WTC11 (cell line): ENCODE measurements around the gene RAD51D. TPM values are rescaled to one million over a fixed set of nuclear protein-coding genes. Genes with fewer than 3 reads are reported as not detected.
"Not testable (repeated sequence)": the region's sequence is repeated elsewhere in the genome, so short reads cannot be mapped to it uniquely, and the experiment has no call there.

Experiments
- ATAC-seq: fragments of 200-7000 bp; cut with Tn5 transposase; 2 replicates; pipeline ENCODE4 v1.10.0; 2021; ENCODE audit warnings: mild to moderate bottlenecking, moderate library complexity
- CTCF ChIA-PET: fragments of 300-600 bp; sonication (Branson Sonifier 250); formaldehyde crosslinking; loops from one replicate; lab custom pipeline; 2021; ENCODE audit warnings: antibody characterized with exemption; lab: Charles Lee
- POLR2A ChIA-PET: fragments of 350-600 bp; sonication (Branson Sonifier 250); formaldehyde crosslinking; loops from one replicate; lab custom pipeline; 2021; ENCODE audit warnings: antibody characterized with exemption; lab: Charles Lee
- DNase-seq: peaks from one replicate; pipeline ENCODE4 v3.0.0; 2021; ENCODE audit warnings: low spot score
- H3K27ac Mint-ChIP-seq: 2 replicates; pipeline ENCODE4 v1.8.0; 2021; ENCODE audit warnings: mixed read lengths
- H3K27me3 Mint-ChIP-seq: 2 replicates; pipeline ENCODE4 v1.8.0; 2021; ENCODE audit warnings: low read depth, mild to moderate bottlenecking, moderate library complexity, mixed read lengths
- H3K36me3 Mint-ChIP-seq: 2 replicates; pipeline ENCODE4 v1.8.0; 2021; ENCODE audit warnings: mixed read lengths
- H3K4me1 Mint-ChIP-seq: 2 replicates; pipeline ENCODE4 v1.8.0; 2022; ENCODE audit warnings: mixed read lengths
- H3K4me3 Mint-ChIP-seq: 2 replicates; pipeline ENCODE4 v1.8.0; 2021; ENCODE audit warnings: mild to moderate bottlenecking, moderate library complexity, mixed read lengths
- H3K9me3 Mint-ChIP-seq: 2 replicates; pipeline ENCODE4 v1.8.0; 2021; ENCODE audit warnings: mixed read lengths
- AFF4 ChIP-seq: sonication (generic); formaldehyde crosslinking; IDR thresholded peaks from 2 replicates; pipeline ENCODE4 v1.8.1; 2023; ENCODE audit warnings: mild to moderate bottlenecking, missing genetic modification reagents, borderline replicate concordance
- ARID4B ChIP-seq: sonication (generic); formaldehyde crosslinking; IDR thresholded peaks from 2 replicates; pipeline ENCODE4 v1.8.0; 2023; ENCODE audit warnings: missing genetic modification reagents, mild to moderate bottlenecking, borderline replicate concordance
- ATF2 ChIP-seq: sonication (generic); formaldehyde crosslinking; IDR thresholded peaks from 2 replicates; pipeline ENCODE4 v1.8.1; 2022; ENCODE audit warnings: low read depth, missing genetic modification reagents, borderline replicate concordance
- E2F1 ChIP-seq: sonication (generic); formaldehyde crosslinking; IDR thresholded peaks from 2 replicates; pipeline ENCODE4 v1.8.0; 2022; ENCODE audit warnings: mild to moderate bottlenecking, missing genetic modification reagents
- ESRRA ChIP-seq: sonication (generic); formaldehyde crosslinking; IDR thresholded peaks from 2 replicates; pipeline ENCODE4 v1.8.1; 2022; ENCODE audit warnings: mild to moderate bottlenecking, missing genetic modification reagents, borderline replicate concordance
- FOXJ3 ChIP-seq: sonication (generic); formaldehyde crosslinking; IDR thresholded peaks from 2 replicates; pipeline ENCODE4 v1.9.0; 2021; ENCODE audit warnings: missing genetic modification reagents, mild to moderate bottlenecking, borderline replicate concordance
- FOXP1 ChIP-seq: sonication (generic); formaldehyde crosslinking; IDR thresholded peaks from 2 replicates; pipeline ENCODE4 v1.8.0; 2022; ENCODE audit warnings: missing genetic modification reagents, mild to moderate bottlenecking, moderate library complexity, borderline replicate concordance
- MXD4 ChIP-seq: fragments of 250-450 bp; sonication (Bioruptor Pico); IDR thresholded peaks from 2 replicates; pipeline ENCODE4 v1.8.0; 2021; ENCODE audit warnings: mild to moderate bottlenecking, moderate library complexity, borderline replicate concordance
- MYBL2 ChIP-seq: sonication (generic); formaldehyde crosslinking; IDR thresholded peaks from 2 replicates; pipeline ENCODE4 v1.8.1; 2023; ENCODE audit warnings: mild to moderate bottlenecking, moderate library complexity, missing genetic modification reagents
- NFATC4 ChIP-seq: fragments of 250-450 bp; sonication (Bioruptor Pico); IDR thresholded peaks from 2 replicates; pipeline ENCODE4 v1.9.0; 2021; ENCODE audit warnings: mild to moderate bottlenecking
- NFYB ChIP-seq: sonication (generic); formaldehyde crosslinking; conservative IDR thresholded peaks from 2 replicates; pipeline ENCODE4 v1.8.0; 2022; ENCODE audit warnings: low read depth, missing genetic modification reagents
- NR1H2 ChIP-seq: sonication (generic); formaldehyde crosslinking; IDR thresholded peaks from 2 replicates; pipeline ENCODE4 v1.9.0; 2021; ENCODE audit warnings: mild to moderate bottlenecking, moderate library complexity, missing genetic modification reagents
- STAT6 ChIP-seq: sonication (generic); formaldehyde crosslinking; conservative IDR thresholded peaks from 2 replicates; pipeline ENCODE4 v1.8.1; 2023; ENCODE audit warnings: mild to moderate bottlenecking, low read depth, missing genetic modification reagents, moderate library complexity
- ZNF219 ChIP-seq: sonication (generic); formaldehyde crosslinking; IDR thresholded peaks from 2 replicates; pipeline ENCODE4 v1.8.0; 2023; ENCODE audit warnings: missing genetic modification reagents, mild to moderate bottlenecking, borderline replicate concordance
- ZNF317 ChIP-seq: sonication (generic); formaldehyde crosslinking; IDR thresholded peaks from 2 replicates; pipeline ENCODE4 v1.8.1; 2023; ENCODE audit warnings: low read depth, mild to moderate bottlenecking, moderate library complexity, missing genetic modification reagents, borderline replicate concordance
- ZNF425 ChIP-seq: fragments of 250-450 bp; sonication (Bioruptor Pico); conservative IDR thresholded peaks from 2 replicates; pipeline ENCODE4 v1.9.0; 2021; ENCODE audit warnings: mild to moderate bottlenecking
- total RNA-seq: library from RNA; stranded (reverse); gene quantifications from 3 replicates; pipeline ENCODE4 v1.2.3, GENCODE V29; 2021

The RAD51D gene
- total RNA-seq, 1 experiment from 2014 or later = 15.0 TPM

- no peak for TF ChIP-seq ZNF219 (CRISPR knock-in tag)
- no peak for TF ChIP-seq NR1H2 (CRISPR knock-in tag)
- TF ChIP-seq E2F1 (CRISPR knock-in tag) = no peak
- TF ChIP-seq FOXP1 (CRISPR knock-in tag) = no peak
- TF ChIP-seq ESRRA (CRISPR knock-in tag) = no peak
These were observed 1.7 kb downstream of the RAD51D start (continued) for GRCh38 chr17:35117984-35118383.

- H3K27ac Mint-ChIP-seq = 0 out of 2 replicates have a peak overlapping the region, but pooled peaks have one; percentile 30
- no peak for TF ChIP-seq ZNF317 (CRISPR knock-in tag)
- TF ChIP-seq NFATC4 (CRISPR knock-in tag) = no peak
- no peak for TF ChIP-seq STAT6 (CRISPR knock-in tag)
- TF ChIP-seq ATF2 = no peak
- no peak for TF ChIP-seq ZNF425
- no peak for TF ChIP-seq MXD4 (CRISPR knock-in tag)
- no peak for TF ChIP-seq NFYB (CRISPR knock-in tag)
- no peak for TF ChIP-seq MYBL2 (CRISPR knock-in tag)
- TF ChIP-seq NR1H2 (CRISPR knock-in tag) = no peak
- TF ChIP-seq FOXJ3 = no peak
- TF ChIP-seq AFF4 (CRISPR knock-in tag) = no peak
- TF ChIP-seq ARID4B (CRISPR knock-in tag) = no peak
- no peak overlapping the region for H3K4me3 Mint-ChIP-seq
- ATAC-seq (peak; percentile 16), DNase-seq (no peak)
- peaks cover 17% of the 10 kb centered on the region for H3K4me1 Mint-ChIP-seq
- H3K36me3 Mint-ChIP-seq = 0 out of 2 replicates have a peak, but pooled peaks cover 5% of the 10 kb centered on the region
- no peaks in the 10 kb centered on the region for H3K9me3 Mint-ChIP-seq
- CTCF ChIA-PET = interaction anchor here (1.4 to 1.7 kb wide), 2 partner anchors 27 to 422 kb away, joined by 4 read pairs; no protein-coding TSS in a partner anchor
- H3K27me3 Mint-ChIP-seq = peaks cover 17% of the 10 kb centered on the region
- POLR2A ChIA-PET = no interaction called here
These were observed 2.8 kb downstream of the RAD51D start for GRCh38 chr17:35116845-35117244.

GRCh38 chr17:35110791-35111190 lies 8.9 kb downstream of the RAD51D start:
- H3K4me3 Mint-ChIP-seq, POLR2A ChIA-PET, H3K4me1 Mint-ChIP-seq, ATAC-seq, H3K9me3 Mint-ChIP-seq, H3K27me3 Mint-ChIP-seq, H3K27ac Mint-ChIP-seq, DNase-seq: not testable (repeated sequence)
- CTCF ChIA-PET = interaction anchor here (0.6 to 2.7 kb wide), 2 partner anchors 9 to 21 kb away, joined by 4 to 10 read pairs; partner anchors contain the start of gene RAD51D
- H3K36me3 Mint-ChIP-seq = peaks cover 13% of the 10 kb centered on the region
